OCI-LY3 (cell line): Measurements from ENCODE around the gene SOX9.

Source experiments
- H2AFZ ChIP-seq: fragments of 200-600, 300-600 bp; shearing (Covaris generic); 2 replicates; pipeline ENCODE4 v1.6.0; 2014; ENCODE audit warnings: antibody characterized with exemption, low read depth, low read length
- H3K27ac ChIP-seq: fragments of 200-600, 300-600 bp; sonication (generic); 2 replicates; pipeline ENCODE4 v1.5.1; 2014; ENCODE audit warnings: mild to moderate bottlenecking, low read length, moderate library complexity, mixed read lengths
- H3K27me3 ChIP-seq: fragments of 200-600, 300-600 bp; sonication (generic); 2 replicates; pipeline ENCODE4 v1.6.1; 2014; ENCODE audit warnings: low read depth, low read length, mixed read lengths
- H3K36me3 ChIP-seq: fragments of 200-600, 300-600 bp; sonication (generic); replicated peaks from 2 replicates; pipeline ENCODE3; 2014; ENCODE audit warnings: low read depth, low read length, mixed read lengths
- H3K4me1 ChIP-seq: fragments of 300-600, 200-600 bp; sonication (generic); 2 replicates; pipeline ENCODE4 v1.6.1; 2014; ENCODE audit warnings: low read length, mixed read lengths
- H3K4me2 ChIP-seq: fragments of 200-600, 300-600 bp; sonication (generic); 2 replicates; pipeline ENCODE4 v1.6.1; 2014; ENCODE audit warnings: low read length, mixed read lengths
- H3K4me3 ChIP-seq: fragments of 300-600, 200-600 bp; sonication (generic); 2 replicates; pipeline ENCODE4 v1.5.1; 2014; ENCODE audit warnings: antibody characterized with exemption, mild to moderate bottlenecking, low read length, moderate library complexity
- H3K79me2 ChIP-seq: fragments of 300-600, 200-600 bp; shearing (Covaris generic); 2 replicates; pipeline ENCODE4 v1.6.1; 2014; ENCODE audit warnings: mild to moderate bottlenecking, low read length, mixed read lengths
- H3K9ac ChIP-seq: fragments of 300-600, 200-600 bp; shearing (Covaris generic); 2 replicates; pipeline ENCODE4 v1.6.0; 2014; ENCODE audit warnings: mild to moderate bottlenecking, low read length, moderate library complexity
- H3K9me3 ChIP-seq: fragments of 200-600, 300-600 bp; shearing (Covaris generic); 2 replicates; pipeline ENCODE4 v1.6.1; 2014; ENCODE audit warnings: low read length, mixed read lengths; ENCODE audit not compliant: insufficient read depth
- H4K20me1 ChIP-seq: fragments of 200-600, 300-600 bp; sonication (generic); 2 replicates; pipeline ENCODE4 v1.6.1; 2016; ENCODE audit warnings: low read length, mixed read lengths; ENCODE audit not compliant: insufficient read depth
- EZH2phosphoT487 ChIP-seq: fragments of 200-600 bp; shearing (Covaris generic); IDR thresholded peaks from 2 replicates; pipeline ENCODE4 v1.6.1; 2018; ENCODE audit warnings: antibody characterized with exemption, mixed run types, low read depth
- TF ChIP-seq, protein P1 (sequence below): fragments of 200-600, 300-600 bp; sonication (generic); IDR thresholded peaks from 2 replicates; pipeline ENCODE4 v1.5.1; 2014; ENCODE audit warnings: antibody characterized with exemption, low read length, low read depth

Gene SOX9

DNA sequence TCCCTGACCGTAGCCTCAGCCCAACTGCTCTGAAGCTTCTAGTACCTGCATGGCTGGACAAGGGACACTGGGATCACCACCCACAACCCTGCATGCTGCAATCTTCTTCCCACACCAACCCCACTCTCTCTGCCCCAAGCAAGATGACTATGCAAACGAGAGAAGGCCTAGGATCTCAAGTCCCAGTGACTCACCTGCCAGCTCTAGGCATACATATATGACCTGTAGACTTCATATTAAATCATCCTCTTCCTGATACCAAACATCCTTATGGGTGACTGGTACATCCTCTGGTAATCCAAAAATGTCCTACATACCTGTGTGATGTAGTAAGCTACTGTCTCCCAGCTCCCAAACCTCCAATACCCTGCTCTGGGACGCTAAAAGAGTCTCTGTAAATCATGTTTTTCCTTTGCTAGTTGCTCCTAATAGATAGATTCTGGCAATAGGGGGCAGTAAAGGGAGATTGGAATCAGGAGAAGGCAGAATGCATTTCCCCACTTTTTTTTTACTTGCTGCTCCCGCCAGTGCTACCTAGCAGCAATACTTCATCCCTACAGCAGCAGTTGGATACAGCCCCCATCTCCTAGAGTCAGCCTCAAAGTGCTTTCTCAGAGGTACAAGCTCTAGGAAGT is 43.4 kb upstream of the SOX9 start:
- no peak overlapping the region for H2AFZ ChIP-seq
- no peak overlapping the region for H3K4me3 ChIP-seq
- no peak overlapping the region for H3K27ac ChIP-seq
- H3K36me3 ChIP-seq, result no peaks in the 10 kb centered on the region
- no peaks in the 10 kb centered on the region for H3K79me2 ChIP-seq
- H3K4me2 ChIP-seq, result no peak overlapping the region
- H3K4me1 ChIP-seq, result no peaks in the 10 kb centered on the region
- H3K9me3 ChIP-seq, result no peaks in the 10 kb centered on the region
- TF ChIP-seq EZH2phosphoT487, result no peak
- TF ChIP-seq, protein P1, sequence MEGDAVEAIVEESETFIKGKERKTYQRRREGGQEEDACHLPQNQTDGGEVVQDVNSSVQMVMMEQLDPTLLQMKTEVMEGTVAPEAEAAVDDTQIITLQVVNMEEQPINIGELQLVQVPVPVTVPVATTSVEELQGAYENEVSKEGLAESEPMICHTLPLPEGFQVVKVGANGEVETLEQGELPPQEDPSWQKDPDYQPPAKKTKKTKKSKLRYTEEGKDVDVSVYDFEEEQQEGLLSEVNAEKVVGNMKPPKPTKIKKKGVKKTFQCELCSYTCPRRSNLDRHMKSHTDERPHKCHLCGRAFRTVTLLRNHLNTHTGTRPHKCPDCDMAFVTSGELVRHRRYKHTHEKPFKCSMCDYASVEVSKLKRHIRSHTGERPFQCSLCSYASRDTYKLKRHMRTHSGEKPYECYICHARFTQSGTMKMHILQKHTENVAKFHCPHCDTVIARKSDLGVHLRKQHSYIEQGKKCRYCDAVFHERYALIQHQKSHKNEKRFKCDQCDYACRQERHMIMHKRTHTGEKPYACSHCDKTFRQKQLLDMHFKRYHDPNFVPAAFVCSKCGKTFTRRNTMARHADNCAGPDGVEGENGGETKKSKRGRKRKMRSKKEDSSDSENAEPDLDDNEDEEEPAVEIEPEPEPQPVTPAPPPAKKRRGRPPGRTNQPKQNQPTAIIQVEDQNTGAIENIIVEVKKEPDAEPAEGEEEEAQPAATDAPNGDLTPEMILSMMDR, result no peak
- H3K9ac ChIP-seq, result no peak overlapping the region
- H3K27me3 ChIP-seq, result no peaks in the 10 kb centered on the region; the same call in none of the 2 replicates
- no peaks in the 10 kb centered on the region for H4K20me1 ChIP-seq

DNA sequence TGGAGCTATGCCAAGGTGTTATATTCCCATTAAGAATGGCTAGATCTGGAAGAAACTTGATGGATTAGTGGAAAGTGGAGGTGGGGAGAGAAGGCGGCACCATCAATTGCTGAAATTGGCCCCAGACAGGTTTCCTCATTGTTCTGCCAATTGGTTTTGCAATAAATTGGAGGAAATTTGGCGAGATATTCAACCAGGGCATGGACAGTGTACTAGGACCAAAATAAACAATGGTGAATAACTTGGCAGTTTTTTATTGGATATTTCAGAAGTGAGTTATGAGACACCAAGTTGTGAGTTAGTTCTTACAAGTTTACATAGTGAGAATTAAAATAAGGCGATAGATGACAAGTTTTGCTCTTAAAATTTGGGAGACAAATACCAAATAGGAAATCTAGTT is 41.1 kb upstream of the SOX9 start:
- Histone ChIP-seq H4K20me1 (no peaks in the 10 kb centered on the region), H3K4me1 (no peaks in the 10 kb centered on the region), H3K9ac (no peak overlapping the region), H3K27me3 (peaks cover 3% of the 10 kb centered on the region), H3K36me3 (no peaks in the 10 kb centered on the region), H3K27ac (no peak overlapping the region), H3K4me2 (no peak overlapping the region), H2AFZ (no peak overlapping the region), H3K9me3 (no peaks in the 10 kb centered on the region), H3K79me2 (no peaks in the 10 kb centered on the region), H3K4me3 (no peak overlapping the region)
- TF ChIP-seq, protein P1, result no peak
- no peak for TF ChIP-seq EZH2phosphoT487

DNA sequence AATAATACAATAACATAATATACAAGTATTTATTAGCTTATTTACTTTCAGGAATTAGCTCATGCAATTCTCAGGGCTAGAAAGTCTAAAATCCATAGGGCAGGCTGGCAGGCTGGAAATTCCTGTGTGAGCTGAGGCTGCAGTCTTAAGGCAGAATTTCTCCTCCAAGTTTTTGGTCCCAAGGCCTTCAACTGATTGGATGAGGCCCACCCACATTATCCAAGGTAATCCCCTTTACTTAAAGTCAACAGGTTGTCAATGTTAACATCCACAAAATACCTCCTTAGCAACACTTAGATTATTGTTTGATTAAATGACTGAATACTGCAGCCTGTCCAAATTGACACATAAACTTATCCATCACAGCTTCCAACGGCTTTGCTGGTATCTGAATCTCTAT is 32.9 kb upstream of the SOX9 start:
- Histone ChIP-seq H3K27ac (no peak overlapping the region), H3K27me3 (peaks cover 13% of the 10 kb centered on the region), H3K4me3 (no peak overlapping the region), H3K9me3 (no peaks in the 10 kb centered on the region), H3K79me2 (no peaks in the 10 kb centered on the region), H3K36me3 (no peaks in the 10 kb centered on the region), H4K20me1 (no peaks in the 10 kb centered on the region), H3K4me2 (no peak overlapping the region), H3K9ac (no peak overlapping the region), H3K4me1 (no peaks in the 10 kb centered on the region), H2AFZ (no peak overlapping the region)
- no peak for TF ChIP-seq EZH2phosphoT487
- TF ChIP-seq, protein P1, result no peak

DNA sequence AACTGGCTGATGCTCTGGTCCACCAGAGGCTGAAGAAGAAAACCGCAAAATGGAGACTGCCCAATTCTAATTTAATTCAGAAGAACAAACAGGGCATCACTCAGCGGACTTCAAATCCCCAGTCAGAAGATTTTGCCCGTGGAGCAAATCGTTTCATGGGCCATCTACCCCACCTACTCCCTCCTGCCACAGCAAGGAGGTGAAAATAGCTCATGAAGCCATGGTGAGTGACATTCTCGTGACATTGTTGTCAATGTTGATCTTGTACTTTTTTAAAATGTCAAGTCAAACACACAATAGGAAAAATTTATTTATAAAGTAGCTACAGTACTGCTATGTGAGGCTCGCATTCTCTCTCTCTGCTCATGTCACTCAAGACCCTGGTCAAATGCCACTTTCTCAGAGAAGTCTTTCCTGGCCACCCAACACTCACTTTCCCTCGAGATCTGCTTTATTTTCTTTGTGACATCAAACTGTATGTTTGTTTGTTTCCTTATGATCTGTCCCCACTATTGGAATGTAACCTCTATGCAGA is 31.3 kb upstream of the SOX9 start:
- Histone ChIP-seq H3K9ac (no peak overlapping the region), H3K27ac (no peak overlapping the region), H3K4me1 (no peaks in the 10 kb centered on the region), H3K4me3 (no peak overlapping the region), H3K36me3 (no peaks in the 10 kb centered on the region), H3K79me2 (no peaks in the 10 kb centered on the region), H3K27me3 (peaks cover 10% of the 10 kb centered on the region), H3K9me3 (no peaks in the 10 kb centered on the region), H4K20me1 (no peaks in the 10 kb centered on the region), H3K4me2 (no peak overlapping the region), H2AFZ (no peak overlapping the region)
- no peak for TF ChIP-seq EZH2phosphoT487
- TF ChIP-seq, protein P1, result no peak
